GM12864 (cell line): ENCODE results near the gene SORCS2.

Experiments used
- DNase-seq: peaks from one replicate; pipeline ENCODE4 v3.0.0-alpha.2; 2011; ENCODE audit warnings: low read depth
- H3K4me3 ChIP-seq: 2 replicates; pipeline ENCODE4 v1.5.1; 2011; ENCODE audit warnings: mild to moderate bottlenecking, low read depth, low read length, control low read depth
- TF ChIP-seq, protein P1 (sequence below): IDR thresholded peaks from 2 replicates; pipeline ENCODE4 v1.5.1; 2011; ENCODE audit warnings: low read depth, mild to moderate bottlenecking, moderate library complexity, low read length, control low read depth, inconsistent platforms; ENCODE audit errors: missing control alignments

SORCS2 gene

DNA sequence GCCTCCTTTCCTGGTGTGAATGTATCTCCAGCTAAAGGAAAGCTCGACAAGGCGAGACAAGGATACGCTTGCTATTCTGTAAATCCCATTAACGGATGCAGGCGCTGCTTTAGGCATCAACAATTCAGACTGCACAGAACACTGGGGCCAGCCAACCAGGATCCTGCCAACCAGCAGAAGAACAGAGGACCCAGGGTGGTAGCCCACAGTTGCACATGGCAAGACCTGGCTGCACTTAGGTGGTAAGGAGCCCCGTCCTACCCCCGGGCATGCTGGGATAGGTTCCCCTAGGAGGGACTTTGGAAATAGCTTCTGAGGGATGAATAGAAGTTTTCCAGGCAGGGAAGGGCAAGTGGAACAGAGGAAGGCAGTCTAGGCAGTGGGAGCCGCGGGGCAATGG is 221.7 kb downstream of the SORCS2 start:
- DNase-seq = no peak
- TF ChIP-seq, protein P1, sequence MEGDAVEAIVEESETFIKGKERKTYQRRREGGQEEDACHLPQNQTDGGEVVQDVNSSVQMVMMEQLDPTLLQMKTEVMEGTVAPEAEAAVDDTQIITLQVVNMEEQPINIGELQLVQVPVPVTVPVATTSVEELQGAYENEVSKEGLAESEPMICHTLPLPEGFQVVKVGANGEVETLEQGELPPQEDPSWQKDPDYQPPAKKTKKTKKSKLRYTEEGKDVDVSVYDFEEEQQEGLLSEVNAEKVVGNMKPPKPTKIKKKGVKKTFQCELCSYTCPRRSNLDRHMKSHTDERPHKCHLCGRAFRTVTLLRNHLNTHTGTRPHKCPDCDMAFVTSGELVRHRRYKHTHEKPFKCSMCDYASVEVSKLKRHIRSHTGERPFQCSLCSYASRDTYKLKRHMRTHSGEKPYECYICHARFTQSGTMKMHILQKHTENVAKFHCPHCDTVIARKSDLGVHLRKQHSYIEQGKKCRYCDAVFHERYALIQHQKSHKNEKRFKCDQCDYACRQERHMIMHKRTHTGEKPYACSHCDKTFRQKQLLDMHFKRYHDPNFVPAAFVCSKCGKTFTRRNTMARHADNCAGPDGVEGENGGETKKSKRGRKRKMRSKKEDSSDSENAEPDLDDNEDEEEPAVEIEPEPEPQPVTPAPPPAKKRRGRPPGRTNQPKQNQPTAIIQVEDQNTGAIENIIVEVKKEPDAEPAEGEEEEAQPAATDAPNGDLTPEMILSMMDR = no peak
- no peak overlapping the region for H3K4me3 ChIP-seq

DNA sequence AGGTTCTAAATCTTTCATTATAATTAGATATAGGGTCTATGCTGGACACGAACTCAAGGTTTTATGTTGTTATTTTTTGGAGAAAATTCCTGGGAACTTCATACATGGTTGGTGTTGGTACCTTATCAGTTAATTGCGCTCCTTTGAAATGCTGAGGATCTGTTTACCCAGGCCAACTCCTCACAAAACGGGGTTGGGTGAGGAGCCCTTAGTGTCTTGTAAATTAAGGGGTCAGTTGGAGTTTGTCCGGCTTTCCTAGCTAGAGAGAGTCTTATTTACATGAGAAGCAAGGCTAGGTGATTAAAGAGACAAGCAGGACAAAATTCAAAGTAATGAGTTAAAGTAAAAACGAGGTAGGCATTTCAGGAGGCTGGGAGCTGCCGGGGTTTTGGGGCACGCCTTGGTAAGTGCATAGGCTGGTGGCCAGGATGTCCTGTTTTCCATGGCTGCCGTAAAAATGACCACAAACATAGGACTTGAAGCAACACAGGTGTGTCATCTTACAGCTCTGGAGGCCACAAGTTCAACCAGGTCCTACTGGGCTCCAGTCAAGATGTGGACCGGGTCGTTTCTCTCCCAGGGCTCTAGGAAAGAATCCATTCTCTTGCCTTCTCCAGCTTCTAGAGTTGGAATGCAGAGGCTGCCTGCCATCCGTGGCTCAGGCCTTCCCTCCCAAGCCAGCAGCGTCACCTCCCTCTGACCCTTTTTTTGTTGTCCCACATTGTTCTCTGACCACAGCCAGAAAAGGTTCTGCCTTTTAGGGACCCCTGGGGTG is 222.6 kb downstream of the SORCS2 start:
- no peak for DNase-seq
- TF ChIP-seq, protein P1 = no peak
- no peak overlapping the region for H3K4me3 ChIP-seq

DNA sequence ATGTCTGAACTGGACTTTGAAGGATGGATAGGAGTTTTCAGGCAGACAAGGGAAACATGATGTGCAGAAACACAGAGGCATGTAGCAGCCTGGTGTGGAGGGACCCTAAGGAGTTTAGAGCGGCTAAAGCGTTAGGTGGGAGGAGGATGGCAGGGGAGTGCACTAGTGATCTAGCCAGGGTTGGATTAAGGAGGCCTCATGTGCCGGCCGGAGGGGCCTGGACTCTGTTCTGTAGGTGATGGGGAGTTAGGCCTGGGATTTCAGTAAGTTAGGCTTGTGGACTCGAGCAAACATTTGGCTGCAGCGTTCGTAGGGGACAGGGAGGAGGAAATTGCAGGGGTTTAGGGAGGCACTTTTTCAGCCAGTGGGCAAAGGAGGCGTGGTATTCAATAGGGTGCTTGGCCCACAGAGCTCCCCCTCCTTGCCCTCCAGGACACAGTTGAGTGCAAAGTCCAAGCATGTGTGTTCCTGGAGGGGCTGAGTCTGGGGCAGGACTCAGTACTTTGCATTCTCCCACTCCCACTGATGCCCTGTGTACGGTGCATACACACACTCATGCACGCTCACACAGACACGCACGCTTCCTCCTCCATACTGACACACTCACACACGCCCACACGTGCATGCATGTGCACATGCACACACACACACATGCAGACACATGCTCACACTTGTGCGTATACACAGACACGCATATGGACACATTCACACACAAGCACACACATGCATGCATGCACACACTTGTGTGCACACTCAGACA is 223.8 kb downstream of the SORCS2 start:
- H3K4me3 ChIP-seq = no peak overlapping the region
- TF ChIP-seq, protein P1 = no peak
- no peak for DNase-seq

DNA sequence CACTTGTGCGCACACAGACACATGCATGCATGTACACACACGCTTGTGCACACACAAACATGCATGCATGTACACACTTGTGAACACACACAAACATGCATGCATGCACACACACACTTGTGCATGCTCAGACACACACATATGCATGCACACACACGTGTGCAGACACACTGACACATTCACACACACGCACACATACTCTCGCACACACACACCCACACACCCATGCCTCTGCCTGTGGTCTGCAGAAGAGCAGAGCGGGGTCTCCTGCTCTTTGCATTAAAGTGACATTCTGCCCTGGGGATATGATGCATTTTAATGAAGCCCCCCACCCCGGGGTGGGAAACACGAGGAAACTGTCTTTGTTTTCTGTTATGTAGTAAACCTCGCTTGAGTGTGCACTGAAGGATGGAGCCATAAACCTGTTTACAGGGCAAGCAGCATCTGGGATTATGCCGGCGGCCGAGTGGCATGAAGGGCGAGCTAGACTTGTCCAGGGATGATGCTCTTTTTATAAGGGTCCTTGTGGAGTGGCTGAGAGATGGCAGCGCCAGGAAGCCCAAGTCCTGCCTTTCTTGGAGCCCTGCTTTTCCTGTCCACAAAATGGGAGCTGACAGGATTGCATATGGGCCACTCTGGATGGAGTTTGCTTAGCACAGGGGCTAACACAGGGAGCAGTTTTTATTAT is 224.6 kb downstream of the SORCS2 start:
- DNase-seq = no peak
- H3K4me3 ChIP-seq = no peak overlapping the region
- TF ChIP-seq, protein P1 = no peak

DNA sequence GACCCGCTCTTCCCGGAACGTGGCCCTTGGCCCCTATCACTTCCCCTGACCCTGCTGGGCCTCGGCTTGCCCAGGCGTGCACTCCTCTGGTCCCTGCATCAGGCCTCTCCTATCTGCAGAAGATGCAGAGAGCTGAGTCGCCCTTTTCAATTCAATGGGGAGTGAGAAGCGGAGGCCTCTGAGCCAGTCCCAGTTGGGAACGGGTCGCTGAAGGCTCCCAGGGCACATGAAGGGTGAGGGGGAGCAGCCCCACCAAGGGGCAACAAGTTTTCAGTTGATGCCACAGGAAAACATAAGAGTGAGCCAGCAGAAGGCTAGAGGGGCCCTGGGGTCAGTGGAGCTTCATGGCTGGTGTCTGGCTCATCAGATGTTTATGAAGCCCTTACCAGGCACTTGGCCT is 225.3 kb downstream of the SORCS2 start:
- DNase-seq = no peak
- H3K4me3 ChIP-seq = no peak overlapping the region
- TF ChIP-seq, protein P1 = no peak

DNA sequence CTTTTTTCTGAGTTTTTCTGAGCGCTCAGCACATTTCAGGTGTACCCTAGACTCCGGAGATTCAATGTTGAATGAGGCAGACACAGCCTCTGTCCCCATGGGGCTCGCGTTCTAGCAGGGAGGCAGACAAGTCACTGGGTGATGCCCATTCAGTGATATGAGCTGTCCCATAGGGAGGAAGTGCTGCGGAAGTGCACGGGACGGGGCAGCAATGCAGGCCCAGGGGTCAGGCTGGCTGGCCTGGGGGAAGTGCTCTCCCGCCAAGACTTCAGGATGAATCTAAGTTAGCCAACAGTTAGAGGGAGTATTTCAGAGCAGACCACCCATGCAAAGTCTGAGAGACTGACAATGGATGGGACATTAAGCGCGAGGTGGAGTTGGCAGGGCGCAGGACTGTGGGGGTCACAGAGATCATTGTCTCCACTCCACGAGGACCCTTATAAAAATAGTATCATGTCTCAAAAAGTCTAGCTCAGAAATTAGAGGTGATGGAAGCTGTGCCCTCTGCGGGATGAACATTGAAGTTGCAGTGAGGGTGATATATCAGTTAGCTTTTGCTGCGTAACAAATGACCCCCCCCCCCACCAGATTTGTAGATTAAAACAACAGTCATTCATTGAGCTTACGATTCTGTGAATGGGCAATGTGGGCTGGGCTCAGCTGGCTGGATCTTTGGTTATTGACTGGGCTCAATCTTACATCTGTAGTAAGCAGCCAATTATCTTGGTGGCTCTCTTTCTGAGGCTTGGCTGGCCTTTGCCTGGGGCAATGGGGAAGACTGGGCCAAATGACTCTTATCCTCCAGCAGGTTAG is 226.0 kb downstream of the SORCS2 start:
- no peak overlapping the region for H3K4me3 ChIP-seq
- DNase-seq = no peak
- TF ChIP-seq, protein P1 = no peak
